ENCODE results near the gene PLAAT4. TPM values are rescaled to one million over a fixed set of nuclear protein-coding genes. Genes with fewer than 3 reads are reported as not detected.
"Not testable (repeated sequence)": the region's sequence is repeated elsewhere in the genome, so short reads cannot be mapped to it uniquely, and the experiment has no call there.

The PLAAT4 gene
- total RNA-seq, 1 donor from 2014 or later: 13.0 TPM

DNA sequence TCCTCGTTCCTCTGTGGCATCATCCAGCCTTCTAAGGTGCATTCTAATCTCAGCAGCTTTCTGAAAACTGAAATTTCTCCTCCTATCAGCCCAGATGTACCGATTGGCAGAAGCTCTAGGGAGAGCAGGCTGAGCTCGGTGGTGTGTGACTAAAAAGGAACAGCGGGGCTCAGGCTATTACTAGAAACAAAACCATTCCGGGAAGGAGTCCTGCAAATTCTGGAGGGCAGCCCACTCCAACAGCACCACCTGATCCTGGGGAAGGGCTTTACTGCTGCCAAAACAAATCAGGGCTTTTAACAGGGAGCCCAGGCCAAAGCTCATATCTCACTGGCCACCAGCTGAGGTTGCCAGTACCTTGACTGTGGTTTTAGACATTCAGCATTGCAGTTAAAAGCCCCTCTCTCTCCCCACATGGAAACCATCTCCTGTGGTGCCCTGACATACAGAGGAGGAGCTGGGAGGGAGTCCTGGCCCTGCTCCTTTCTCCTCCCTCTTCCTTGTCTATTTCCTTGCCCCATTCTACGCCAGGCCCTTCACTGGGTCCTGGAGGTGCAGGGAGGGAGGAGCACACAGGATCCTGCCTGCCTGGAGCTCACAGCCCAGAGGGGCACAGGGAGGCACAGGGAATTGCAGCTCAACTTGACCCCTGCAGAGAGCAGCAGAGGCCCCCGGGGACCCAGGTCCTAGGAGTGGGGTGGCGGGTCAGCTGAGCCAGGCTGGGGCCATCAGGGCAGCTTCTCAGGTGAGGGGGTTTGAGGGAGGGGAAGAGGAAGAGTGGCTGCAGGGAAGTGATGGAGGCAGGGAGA is 889 bp downstream of the PLAAT4 start:
- DNase-seq (ENCODE audit: low spot score): no peak

DNA sequence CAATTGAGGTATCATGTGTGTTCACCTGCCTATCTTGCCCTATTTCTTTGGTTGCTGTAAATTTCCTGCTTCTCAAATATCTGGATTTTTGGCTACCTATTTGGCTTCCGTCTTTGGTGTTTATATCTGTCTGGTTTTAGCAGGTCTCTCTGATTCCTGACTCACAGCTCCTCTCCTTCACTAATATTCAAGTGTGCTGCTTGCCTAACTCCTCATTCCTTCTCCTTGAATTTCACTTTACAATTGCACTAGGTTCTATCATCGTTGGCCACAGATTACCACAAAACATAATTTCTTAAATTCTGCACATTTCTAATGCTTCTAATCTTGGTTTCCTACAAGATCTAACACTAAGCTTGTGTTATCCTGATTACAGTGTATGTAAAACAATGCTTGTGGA is 5.9 kb downstream of the PLAAT4 start:
- not testable (repeated sequence) for DNase-seq (ENCODE audit: low spot score)

DNA sequence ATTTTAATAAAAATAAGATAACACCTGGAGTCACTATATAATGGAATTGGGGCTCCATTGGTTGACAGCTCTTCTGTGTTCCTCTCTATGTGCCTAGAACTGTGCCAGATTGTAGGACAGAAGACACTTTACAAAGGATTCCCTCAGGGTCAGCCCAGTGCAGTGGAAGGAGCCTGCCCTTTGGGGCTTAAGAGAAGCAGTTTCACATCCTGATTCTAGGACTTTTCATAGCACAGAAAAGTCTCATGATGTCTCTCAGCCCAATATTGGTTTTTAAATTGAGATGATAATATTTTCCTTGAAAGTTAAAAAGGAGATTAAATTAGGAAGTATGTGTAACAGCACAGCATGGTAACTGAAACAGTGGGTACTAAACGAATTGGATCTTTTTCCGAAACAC is 7.1 kb downstream of the PLAAT4 start:
- DNase-seq (ENCODE audit: low spot score): no peak

GRCh38 chr11:63547061-63547460 is 10.5 kb downstream of the PLAAT4 start:
- DNase-seq (ENCODE audit: low spot score): no peak

DNA sequence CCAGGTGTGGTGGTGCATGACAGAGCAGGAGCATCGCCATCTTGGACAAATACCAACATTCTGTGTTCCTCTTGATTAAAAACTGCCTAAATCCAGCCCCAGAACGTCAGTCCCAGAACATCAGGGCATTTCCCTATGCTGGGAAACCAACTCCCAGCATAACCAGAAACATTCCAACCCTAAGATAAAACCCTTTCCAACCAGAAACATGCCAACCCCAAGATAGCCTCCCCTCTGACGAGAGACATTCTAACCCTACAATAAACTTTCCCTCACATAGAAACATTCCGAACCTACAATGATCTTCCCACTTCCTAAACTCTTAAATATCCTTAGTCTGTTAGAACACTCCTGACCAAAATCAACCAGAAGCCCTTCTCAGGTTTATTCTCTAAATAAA is 11.6 kb downstream of the PLAAT4 start:
- DNase-seq (ENCODE audit: low spot score): no peak

DNA sequence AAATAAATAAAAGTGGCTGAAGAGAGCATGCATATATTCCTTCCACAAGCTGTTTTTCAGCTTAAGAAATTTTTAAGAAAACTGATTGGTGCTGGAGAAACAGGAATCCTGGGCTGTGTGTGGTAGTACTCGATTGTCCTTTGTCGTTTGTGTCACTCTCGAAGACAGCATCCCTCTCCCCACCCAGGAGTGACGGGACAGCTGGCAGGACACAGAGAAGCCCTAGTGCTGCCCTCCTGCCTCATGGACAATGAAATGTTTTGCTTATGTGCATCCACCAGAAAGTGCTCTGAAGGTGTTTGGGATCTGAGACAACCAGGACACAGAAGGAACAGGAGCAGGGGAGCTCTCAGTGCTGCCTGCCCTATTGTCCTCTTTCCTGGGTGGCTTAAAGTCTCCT is 12.8 kb downstream of the PLAAT4 start:
- DNase-seq (ENCODE audit: low spot score): no peak

GRCh38 chr11:63550156-63550700 is 13.6 kb downstream of the PLAAT4 start:
- DNase-seq (ENCODE audit: low spot score): not testable (repeated sequence)

DNA sequence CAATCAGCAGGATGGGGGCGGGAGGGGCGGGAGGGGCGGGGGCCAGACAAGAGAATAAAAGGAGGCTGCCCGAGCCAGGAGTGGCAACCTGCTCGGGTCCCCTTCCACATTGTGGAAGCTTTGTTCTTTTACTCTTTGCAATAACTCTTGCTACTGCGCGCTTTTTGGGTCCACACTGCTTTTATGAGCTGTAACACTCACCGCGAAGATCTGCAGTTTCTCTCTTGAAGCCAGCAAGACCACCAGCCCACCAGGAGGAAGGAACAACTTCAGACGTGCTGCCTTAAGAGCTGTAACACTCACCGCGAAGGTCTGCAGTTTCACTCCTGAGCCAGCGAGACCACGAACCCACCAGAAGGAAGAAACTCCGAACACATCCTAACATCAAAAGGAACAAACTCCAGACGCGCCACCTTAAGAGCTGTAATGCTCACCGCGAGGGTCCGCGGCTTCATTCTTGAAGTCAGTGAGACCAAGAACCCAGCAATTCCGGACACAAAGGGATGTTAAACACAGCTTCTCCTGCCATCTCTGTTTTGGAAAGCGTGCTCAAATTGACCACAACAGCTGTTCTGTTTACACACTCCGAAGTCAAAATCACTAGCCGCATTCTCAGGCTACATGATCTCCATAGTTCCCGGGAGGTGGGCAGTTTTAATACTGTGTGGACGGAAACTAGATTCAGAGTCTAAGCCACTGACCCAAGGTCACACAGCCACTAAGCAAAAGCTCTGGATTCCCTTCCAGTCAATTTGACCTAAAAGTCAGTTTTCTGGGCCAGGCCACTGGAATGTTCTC is 14.7 kb downstream of the PLAAT4 start:
- no peak for DNase-seq (ENCODE audit: low spot score)

DNA sequence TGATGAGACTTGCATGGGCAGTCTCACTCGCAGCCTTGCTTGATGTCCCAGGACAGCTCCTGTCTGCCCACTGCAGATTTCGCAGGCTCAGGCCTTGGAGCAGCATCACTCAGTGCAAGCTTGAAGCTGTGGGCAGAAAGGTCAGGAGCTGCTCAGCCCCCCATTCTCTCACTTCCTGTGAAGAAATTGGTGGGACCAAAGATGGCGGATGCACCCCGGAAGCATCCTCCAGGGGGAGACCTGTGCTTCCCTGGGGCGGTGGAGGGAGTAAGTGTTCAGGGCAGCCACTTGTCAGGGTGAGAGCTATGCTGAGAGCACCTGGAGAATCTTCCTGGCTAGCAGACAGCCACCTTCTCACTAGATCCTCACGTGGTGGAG is 15.3 kb downstream of the PLAAT4 start:
- no peak for DNase-seq (ENCODE audit: low spot score)

GRCh38 chr11:63552921-63553320 is 16.3 kb downstream of the PLAAT4 start:
- no peak for DNase-seq (ENCODE audit: low spot score)

DNA sequence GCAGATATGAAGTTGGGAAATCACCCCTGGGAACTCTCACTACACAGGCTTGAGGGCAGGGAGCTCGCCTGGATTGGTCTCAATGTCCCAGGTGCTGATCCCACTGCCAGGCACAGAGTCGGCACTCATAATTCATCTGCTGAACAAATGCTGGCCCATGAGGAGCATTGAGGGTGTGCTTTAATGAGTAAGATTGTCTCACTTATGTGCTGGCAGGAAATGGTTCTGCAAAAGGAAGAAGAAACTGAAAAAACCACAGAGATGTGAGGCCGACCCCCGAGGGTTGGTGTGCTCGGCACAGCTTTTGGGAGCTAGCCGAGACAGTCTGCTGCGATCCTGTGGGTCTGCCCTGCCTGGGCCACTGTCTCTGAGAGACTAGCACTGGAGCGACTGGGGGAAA is 17.2 kb downstream of the PLAAT4 start:
- no peak for DNase-seq (ENCODE audit: low spot score)

DNA sequence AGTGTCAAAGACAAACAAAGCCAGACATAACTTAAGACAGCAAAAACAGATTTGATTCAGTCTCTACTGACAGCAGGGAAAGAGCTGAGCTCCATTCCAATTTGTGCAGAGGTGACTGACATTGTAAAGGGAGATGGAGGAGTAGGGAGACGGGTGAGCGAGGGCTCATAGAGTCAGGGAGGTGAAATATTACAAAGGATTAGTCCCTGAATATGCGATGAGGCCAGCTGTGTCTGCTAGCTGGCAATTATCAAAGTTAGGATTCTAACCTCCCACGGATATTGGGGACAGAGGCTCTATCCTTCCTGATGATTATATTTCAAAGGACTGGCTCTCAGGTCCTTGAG is 18.2 kb downstream of the PLAAT4 start:
- DNase-seq (ENCODE audit: low spot score): no peak

DNA sequence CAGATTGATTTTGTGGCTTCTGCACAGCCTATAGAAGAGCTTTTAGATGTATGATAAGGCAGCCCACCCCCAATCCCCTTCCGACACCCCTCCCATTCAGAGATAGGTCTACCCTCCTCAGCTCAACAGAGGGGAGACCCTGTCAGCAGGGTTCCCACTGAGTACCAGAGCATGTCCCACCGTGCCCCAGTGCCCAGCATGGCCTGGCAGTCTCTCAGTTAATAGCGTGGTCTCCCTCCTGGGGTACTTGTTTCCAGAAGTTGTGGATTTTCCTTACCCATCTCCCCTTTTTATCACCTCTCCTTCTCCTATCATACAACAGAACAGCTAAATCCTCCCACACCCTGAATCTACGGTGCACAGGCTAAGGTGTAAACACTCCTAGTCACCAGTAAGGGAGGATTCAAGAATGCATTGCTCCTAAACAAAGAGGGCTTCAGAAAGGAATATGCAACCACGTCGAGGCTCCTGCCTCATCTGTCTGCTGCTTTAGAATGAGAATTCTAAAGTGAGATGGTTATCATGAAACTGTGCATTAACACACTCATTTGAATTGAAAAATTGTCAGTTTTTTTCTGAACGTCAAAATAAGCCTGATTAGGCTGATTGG is 19.9 kb downstream of the PLAAT4 start:
- DNase-seq (ENCODE audit: low spot score): no peak

DNA sequence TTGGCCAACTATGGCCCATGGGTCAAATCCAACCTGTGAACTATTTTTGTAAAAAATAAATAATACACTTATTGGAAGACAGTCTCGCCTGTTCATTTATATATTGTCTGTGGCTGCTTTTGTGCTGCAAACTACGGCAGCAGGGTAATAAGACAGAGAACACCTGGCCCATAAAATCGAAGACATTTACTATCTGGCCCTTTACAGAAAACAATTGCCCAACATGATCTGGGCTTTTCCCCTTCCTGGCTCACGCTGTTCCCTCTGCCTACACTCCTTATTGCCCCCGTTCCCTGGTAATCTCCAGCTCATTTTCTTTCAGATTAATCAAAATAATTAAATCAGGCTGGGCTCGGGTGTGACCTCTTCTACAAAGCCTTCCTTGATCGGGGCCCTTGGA is 21.0 kb downstream of the PLAAT4 start:
- DNase-seq (ENCODE audit: low spot score): no peak

DNA sequence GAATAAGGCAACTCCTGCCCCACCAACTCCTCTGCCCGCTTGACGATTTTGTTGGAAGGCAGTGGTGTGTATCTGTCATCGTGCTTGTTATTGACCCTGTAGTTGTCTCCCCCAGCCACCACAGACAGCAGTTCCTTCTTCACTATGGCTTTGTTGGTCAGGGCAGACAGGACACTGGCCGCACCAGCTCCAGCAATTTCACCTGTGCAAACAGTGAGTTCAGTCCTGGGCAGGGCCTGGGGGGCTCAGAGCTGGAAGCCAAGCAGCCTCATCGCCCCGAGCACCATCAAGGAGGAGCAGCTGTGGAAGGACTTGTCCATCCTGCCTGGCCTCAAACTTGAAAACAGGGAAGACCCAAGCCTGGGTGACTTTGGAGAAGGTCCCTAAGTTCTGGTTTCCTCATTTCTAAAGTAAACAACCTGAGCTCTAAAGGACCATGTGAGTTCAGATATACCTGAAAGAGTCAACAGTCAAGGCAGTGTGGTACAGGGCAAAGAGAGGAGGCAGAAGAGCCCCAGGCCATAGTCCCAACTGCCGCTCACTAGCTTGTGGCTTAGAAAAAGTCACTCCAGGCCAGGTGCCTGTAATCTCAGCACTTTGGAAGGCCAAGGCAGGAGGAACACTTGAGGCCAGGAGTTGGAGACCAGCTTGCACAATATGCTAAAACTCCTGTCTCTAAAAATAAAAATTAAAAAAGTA is 22.0 kb downstream of the PLAAT4 start:
- DNase-seq (ENCODE audit: low spot score): no peak

DNA sequence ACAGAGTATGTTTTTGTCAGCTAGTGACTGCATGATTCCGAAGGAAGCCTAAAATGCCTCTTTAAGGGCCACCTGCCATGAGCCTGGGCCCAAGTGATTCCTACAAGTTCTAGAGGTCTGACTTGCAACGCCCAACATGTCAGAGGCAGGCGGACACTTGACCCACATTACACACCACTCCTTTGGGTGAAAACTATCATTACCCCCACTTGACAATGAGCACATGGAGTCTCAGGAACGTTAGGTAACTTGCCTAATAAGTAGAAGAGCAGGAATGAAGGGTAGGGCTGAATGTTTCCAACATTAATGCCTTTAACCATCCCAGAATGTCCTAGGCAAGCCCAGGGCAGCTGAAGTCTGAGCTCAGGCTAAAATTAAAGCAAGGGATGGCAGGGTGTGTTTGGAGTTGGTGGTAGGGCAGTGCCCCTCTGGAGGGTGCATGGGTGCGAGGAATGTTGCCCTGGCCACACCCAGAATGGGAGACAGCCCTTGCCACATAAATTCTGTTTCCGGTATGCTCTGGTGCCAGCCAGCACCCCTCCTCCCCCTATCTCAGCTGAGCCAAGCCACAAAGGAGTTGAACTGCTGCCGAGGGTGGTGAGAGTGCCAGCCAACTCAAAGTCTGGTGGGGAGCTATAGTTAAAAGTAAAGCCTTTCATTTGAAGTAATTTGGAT is 24.0 kb downstream of the PLAAT4 start:
- DNase-seq (ENCODE audit: low spot score): no peak

DNA sequence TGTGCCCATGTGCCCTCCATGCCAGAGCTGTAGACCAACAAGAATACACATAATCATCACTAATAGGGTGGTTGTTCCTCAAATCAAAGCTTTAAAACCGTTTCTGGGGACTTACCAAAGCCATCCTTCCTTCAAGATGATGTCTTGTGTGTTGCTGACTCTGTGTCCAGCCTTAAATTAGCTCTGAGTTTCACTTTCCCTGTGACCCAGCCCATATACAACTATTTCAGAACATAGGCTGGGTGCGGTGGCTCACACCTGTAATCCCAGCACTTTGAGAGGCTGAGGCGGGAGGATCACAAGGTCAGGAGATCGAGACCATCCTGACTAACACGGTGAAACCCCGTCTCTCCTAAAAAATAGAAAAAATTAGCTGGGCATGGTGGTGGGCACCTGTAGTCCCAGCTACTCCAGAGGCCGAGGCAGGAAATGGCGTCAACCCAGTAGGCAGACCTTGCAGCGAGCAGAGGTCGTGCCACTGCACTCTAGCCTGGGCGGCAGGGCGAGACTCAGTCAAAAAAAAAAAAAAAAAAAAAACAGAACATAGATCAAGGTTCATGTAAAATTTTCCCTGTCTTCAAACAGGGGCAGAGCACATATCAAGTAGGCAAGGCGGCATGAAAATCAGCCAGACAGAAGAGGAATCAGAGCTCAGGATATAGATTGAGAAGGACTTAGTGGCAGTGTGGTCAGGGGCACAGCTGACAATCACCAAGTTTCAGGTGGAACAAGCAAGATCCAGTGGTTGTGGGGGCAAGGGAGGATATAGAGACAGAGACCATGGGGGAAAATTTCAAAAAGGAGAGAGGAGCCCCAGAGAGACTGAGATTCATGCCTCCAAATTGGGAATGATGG is 26.8 kb downstream of the PLAAT4 start, which contains the start of gene PLAAT2:
TSS of gene PLAAT2 (minus strand) at position 179 of the 855 bp plus-strand sequence. CDS start at position 124, 55 bp downstream.
- DNase-seq (ENCODE audit: low spot score): no peak

GRCh38 chr11:63564056-63564774 is 27.6 kb downstream of the PLAAT4 start:
- no peak for DNase-seq (ENCODE audit: low spot score)

DNA sequence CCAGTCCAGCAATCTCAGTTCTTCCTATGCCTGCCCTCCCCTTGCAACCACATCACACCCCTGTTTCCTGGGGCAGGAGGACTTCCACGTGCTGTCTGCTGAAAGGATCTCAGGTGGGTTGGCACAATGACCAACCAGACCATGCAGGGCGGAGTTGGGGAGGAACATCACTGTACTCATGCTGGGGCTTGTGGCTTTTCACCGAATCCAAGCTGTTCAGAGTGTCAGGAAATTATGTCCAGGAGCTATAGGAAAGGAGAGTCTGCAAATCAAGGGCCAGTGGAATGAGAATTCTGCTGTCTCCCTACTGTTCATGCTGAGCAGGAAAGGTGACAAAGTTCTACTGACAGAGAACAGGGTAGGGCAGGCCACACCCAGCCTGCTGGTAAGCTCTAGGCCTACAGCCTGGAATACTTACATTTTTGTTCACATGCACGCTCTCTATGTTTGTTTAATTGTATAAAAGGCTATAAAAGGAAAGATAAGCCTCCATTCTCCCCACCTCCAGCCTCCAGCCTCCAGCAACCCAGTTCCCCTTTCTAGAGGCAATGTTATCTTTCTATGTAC is 28.3 kb downstream of the PLAAT4 start:
- no peak for DNase-seq (ENCODE audit: low spot score)

Measured in mesenteric fat pad (tissue), 1 donor.